Activated CD4-positive, alpha-beta T cell treated with anti-CD3 and anti-CD28 coated beads, Interleukin-2, amount 50 U/mL, for 48 hours (primary cell): Measurements from ENCODE around the gene SRL.
"Not testable (repeated sequence)": the region's sequence is repeated elsewhere in the genome, so short reads cannot be mapped to it uniquely, and the experiment has no call there.

Experiments
- DNase-seq, 2 experiments: peaks; one replicate each; pipeline ENCODE4 v3.0.0-alpha.2; 2020

The SRL gene

DNA sequence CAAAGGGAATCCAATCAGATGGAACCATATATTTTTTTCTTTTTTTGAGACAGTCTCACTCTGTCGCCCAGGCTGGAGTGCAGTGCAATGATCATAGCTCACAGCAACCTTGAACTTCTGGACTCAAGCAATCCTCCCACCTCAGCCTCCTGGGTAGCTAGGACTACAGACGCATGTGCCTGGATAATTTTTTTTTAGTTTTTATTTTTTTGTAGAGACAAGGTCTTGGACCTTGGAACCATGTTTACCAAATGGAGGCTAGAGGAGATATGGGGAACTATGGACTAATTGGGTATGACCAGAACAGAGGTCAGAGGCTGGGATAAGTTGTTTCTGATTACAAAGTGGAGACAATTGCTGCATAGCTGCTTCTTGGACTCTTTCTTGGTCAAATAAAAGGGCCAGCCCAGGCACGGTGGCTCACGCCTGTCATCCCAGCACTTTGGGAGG is 84.5 kb downstream of the SRL start:
- DNase-seq = no peak

DNA sequence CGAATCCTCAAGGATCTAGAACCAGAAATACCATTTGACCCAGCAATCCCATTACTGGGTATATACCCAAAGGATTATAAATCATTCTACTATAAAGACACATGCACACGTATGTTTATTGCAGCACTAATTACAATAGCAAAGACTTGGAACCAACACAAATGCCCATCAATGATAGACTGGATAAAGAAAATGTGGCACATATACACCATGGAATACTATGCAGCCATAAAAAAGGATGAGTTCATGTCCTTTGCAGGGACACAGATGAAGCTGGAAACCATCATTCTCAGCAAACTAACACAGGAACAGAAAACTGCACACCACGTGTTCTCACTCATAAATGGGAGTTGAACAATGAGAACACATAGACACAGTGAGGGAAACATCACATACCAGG is 85.4 kb downstream of the SRL start:
- not testable (repeated sequence) for DNase-seq

DNA sequence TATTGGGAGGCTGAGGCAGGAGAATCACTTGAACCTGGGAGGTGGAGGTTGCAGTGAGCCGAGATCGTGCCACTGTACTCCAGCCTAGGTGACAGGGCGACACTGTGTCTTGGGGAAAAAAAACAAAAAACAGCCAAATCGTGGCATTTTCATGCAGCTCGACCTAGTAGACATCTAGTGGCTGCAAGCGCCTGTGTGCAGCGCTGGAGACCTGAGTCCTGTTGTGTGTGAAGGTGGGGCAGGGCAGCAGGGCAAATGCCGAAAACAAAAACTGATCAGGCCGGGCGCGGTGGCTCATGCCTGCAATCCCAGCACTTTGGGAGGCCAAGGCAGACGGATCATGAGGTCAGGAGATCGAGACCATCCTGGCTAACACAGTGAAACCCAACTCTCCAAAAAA is 88.5 kb downstream of the SRL start:
- DNase-seq = not testable (repeated sequence)

DNA sequence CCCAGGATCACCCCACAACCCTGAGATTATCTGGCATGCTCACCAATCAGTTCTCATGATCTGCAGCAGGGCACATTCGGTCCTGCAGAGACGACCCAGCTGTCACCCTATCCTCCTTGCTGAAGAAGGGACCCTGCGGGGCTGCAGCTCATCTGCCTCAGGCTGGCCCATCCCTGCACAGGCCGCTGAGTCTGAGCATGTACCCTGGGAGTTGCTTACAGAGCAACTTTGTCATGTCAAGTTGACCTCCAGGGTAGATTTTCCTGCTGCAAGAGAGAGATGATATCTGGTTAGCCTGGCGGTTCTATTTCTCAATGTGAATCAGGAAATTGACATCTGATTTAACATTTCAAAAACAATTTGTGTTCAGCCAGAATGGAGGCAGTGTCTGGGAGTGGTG is 89.6 kb downstream of the SRL start:
- no peak for DNase-seq

DNA sequence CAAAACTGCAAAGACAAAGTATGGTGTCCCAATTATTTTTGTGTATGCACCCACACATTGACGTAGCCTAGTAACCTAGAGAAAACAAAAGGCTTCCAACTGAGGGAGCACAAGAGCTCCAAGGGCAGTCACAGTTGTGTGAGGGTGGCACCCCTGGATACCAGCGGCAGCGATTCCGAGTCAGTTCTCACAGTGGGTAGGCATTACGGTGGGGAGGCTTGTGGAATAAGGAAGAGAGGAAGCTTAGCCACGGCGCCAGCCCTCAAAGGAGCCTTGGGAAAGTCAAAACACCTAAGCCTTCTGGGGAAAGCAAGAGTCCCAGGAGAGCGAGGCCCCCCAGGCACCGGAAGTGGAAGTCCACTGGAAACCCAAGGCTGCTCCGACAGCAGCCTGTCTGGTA is 94.6 kb downstream of the SRL start:
- no peak for DNase-seq

DNA sequence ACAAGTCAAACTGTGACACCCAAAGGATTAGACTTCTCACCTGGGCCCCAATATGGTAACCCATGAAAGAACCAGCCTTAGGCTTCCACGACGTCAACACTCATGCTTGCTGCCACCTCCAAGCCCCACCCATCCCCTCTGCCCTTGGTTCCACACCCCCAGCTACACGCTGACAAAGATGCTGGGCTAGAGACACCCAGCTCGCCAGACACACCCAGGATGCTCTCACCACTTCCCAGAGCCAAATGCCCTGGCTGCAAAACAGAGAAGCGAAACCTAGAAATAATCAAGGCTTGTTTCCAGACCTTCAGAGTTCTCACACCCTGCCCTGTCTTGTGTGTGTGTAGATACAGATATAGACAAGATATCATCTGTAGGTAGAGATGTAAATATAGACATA is 99.6 kb downstream of the SRL start:
- DNase-seq = peak in 1 of 2 experiments; percentile 16

DNA sequence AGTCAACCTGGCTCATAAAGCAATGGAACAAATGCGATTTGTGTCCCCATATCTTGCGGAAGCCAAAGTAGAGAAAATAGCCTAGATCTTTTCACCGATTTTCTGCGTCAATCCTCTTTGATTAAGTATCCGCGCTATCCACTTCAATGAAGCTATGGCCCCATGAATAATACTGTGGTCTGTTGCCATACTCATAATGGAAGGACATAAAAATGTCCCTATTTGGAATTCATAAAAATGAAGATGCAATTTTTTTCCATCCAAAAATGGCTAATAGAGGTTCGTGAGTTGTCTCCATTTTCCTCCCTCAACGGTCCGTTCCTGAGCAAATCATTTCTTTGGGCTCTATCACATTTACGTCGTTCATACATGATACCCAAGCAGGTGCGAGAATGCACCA is 100.3 kb downstream of the SRL start:
- DNase-seq = no peak

DNA sequence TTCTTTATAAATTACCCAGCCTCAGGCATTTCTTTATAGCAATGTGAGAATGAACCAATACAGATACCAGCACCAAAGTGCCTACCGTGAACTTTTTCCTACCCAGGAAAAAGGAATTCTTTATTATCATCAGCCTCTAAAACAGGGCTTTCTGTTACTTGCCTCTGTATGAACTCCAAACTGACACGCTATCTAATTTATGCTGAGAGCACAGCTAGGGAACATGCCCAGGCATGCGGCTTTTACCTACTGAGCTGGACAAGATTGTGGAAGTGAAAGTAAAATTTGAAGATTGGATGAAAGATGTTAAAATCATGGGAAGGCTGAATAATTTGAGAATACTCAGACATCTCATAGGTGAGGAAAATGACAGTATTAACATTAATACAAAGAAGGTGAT is 101.2 kb downstream of the SRL start:
- DNase-seq = no peak

DNA sequence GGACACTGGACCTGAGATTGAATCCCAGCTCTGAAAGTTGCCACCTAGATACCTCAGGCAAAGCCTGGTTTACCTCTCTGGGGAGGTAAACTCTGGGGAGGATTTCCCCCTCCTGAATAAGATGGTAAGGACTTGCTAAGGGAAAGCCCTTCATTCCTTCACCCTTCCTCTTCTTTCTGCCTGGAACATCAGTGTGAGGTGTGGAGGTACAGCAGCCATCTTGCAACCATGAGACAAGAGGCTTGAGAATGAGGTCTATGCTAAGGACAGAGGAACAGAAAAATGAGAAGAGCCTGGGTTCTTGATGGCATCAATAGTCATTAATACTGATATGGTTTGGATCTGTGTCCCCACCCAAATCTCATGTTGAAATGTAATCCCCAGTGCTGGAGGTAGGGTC is 101.9 kb downstream of the SRL start:
- no peak for DNase-seq
